ENCODE results near the gene HOXD11. TPM values are rescaled to one million over a fixed set of nuclear protein-coding genes. Genes with fewer than 3 reads are reported as not detected.

The HOXD11 gene
- total and polyA plus RNA-seq, 2 experiments from 2014 or later: not detected

DNA sequence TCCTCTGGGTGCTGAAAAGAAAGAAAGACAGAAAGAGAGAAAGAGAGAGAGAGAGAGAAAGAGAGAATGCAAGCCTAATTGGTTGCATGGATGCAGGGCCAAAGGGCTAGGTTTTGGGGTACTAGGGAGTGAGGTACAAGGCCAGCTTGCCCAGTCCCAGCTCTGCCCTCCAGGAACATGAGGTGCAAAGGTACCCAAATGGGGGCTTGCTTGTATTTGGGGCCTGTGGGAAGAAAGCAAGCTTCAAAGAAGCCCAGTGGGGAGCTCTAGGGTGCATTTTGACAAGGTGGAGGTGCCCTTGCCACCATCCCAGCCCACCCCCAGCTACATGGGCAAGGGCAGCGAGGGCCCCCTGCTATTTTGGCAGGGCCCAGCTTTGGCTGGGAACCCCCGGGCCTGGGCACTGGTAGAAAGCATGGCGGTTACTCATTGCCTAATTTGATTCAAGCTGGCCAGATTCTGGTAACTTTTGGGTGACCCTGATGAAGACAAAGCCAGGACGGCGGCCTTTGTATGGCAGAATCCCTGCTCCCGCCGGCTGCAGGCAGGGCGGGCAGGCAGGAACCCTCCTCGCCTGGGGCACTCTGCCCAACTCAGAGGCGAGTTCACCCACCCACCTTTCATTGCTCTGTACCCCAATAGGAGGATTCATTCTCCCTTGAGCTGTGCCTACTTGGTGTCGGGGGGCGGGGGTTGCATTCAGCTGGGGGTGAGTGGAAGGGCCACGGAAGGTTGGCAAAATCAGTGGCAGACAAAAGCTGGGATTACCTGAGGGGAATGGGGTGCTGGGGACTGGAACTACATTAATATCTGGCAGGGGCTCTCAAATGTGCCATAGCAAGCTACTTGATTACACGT lies 43.7 kb downstream of the HOXD11 start:
- Mint-ChIP-seq H3K4me1 (peaks cover 23% of the 10 kb centered on the region), H3K36me3 (ENCODE audit: low read depth) (no peaks in the 10 kb centered on the region), H3K4me3 (no peak overlapping the region; the same call in 2 of the 3 replicates), H3K27me3 (ENCODE audit: insufficient read depth, low read depth, poor library complexity) (peaks cover 99% of the 10 kb centered on the region), H3K9me3 (0 out of 3 replicates have a peak, but pooled peaks cover 2% of the 10 kb centered on the region), H3K27ac (no peak overlapping the region)
- ATAC-seq: no peak
- Histone ChIP-seq H3K4me1 (ENCODE audit: insufficient read depth) (peaks cover 35% of the 10 kb centered on the region), H3K9me2 (ENCODE audit: insufficient read depth) (no peaks in the 10 kb centered on the region), H4K20me1 (replicated peaks; ENCODE audit: insufficient read depth) (peaks cover 65% of the 10 kb centered on the region), H3K4me3 (no peak overlapping the region), H3K27ac (ENCODE audit: low read depth) (no peak overlapping the region), H3K79me2 (replicated peaks; ENCODE audit: insufficient read depth) (no peaks in the 10 kb centered on the region), H3F3A (replicated peaks; ENCODE audit: low read depth) (peaks cover 34% of the 10 kb centered on the region), H2AFZ (no peak overlapping the region), H3K36me3 (ENCODE audit: insufficient read depth) (no peaks in the 10 kb centered on the region), H3K4me2 (no peak overlapping the region), H3K27me3 (ENCODE audit: insufficient read depth) (peaks cover 100% of the 10 kb centered on the region)
- peak; percentile 17 for DNase-seq (ENCODE audit: low spot score)
- TF ChIP-seq EZH2 (IDR thresholded peaks at IDR 0.05; ENCODE audit: low read depth, unreplicated experiment) (peak; percentile 19), EZH2phosphoT487 (IDR thresholded peaks at IDR 0.05; ENCODE audit: unreplicated experiment) (peak; percentile 84), CREB1 (CRISPR knock-in tag; IDR thresholded peaks at IDR 0.05; ENCODE audit: low read depth) (no peak), ZNF114 (CRISPR knock-in tag; IDR thresholded peaks at IDR 0.05) (no peak), POLR2AphosphoS5 (IDR thresholded peaks at IDR 0.05; ENCODE audit: low read depth) (no peak), STAT1 (IDR thresholded peaks at IDR 0.05; ENCODE audit: unreplicated experiment) (no peak), ZNF331 (CRISPR knock-in tag; IDR thresholded peaks at IDR 0.05; ENCODE audit: low read depth) (no peak)
- TF ChIP-seq, protein P1, sequence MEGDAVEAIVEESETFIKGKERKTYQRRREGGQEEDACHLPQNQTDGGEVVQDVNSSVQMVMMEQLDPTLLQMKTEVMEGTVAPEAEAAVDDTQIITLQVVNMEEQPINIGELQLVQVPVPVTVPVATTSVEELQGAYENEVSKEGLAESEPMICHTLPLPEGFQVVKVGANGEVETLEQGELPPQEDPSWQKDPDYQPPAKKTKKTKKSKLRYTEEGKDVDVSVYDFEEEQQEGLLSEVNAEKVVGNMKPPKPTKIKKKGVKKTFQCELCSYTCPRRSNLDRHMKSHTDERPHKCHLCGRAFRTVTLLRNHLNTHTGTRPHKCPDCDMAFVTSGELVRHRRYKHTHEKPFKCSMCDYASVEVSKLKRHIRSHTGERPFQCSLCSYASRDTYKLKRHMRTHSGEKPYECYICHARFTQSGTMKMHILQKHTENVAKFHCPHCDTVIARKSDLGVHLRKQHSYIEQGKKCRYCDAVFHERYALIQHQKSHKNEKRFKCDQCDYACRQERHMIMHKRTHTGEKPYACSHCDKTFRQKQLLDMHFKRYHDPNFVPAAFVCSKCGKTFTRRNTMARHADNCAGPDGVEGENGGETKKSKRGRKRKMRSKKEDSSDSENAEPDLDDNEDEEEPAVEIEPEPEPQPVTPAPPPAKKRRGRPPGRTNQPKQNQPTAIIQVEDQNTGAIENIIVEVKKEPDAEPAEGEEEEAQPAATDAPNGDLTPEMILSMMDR (conservative IDR thresholded peaks at IDR 0.05; ENCODE audit: low read depth in 2 of 2): no peak
- TF ChIP-seq, protein P2, sequence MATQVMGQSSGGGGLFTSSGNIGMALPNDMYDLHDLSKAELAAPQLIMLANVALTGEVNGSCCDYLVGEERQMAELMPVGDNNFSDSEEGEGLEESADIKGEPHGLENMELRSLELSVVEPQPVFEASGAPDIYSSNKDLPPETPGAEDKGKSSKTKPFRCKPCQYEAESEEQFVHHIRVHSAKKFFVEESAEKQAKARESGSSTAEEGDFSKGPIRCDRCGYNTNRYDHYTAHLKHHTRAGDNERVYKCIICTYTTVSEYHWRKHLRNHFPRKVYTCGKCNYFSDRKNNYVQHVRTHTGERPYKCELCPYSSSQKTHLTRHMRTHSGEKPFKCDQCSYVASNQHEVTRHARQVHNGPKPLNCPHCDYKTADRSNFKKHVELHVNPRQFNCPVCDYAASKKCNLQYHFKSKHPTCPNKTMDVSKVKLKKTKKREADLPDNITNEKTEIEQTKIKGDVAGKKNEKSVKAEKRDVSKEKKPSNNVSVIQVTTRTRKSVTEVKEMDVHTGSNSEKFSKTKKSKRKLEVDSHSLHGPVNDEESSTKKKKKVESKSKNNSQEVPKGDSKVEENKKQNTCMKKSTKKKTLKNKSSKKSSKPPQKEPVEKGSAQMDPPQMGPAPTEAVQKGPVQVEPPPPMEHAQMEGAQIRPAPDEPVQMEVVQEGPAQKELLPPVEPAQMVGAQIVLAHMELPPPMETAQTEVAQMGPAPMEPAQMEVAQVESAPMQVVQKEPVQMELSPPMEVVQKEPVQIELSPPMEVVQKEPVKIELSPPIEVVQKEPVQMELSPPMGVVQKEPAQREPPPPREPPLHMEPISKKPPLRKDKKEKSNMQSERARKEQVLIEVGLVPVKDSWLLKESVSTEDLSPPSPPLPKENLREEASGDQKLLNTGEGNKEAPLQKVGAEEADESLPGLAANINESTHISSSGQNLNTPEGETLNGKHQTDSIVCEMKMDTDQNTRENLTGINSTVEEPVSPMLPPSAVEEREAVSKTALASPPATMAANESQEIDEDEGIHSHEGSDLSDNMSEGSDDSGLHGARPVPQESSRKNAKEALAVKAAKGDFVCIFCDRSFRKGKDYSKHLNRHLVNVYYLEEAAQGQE (IDR thresholded peaks at IDR 0.05; ENCODE audit: unreplicated experiment): no peak
